NCI-H146 treated with DMSO at 0.1 percent for 48 hours (cell line): ENCODE results near the gene TLE2.
A peak's percentile ranks its signal among the peaks of the same experiment; 100 is the strongest.
"Not testable (repeated sequence)": the region's sequence is repeated elsewhere in the genome, so short reads cannot be mapped to it uniquely, and the experiment has no call there.

ENCODE experiments used
- DNase-seq: peaks from one replicate; lab custom pipeline; 2025; ENCODE audit not compliant: unreplicated experiment; lab: John Stamatoyannopoulos, UW

TLE2 gene

DNA sequence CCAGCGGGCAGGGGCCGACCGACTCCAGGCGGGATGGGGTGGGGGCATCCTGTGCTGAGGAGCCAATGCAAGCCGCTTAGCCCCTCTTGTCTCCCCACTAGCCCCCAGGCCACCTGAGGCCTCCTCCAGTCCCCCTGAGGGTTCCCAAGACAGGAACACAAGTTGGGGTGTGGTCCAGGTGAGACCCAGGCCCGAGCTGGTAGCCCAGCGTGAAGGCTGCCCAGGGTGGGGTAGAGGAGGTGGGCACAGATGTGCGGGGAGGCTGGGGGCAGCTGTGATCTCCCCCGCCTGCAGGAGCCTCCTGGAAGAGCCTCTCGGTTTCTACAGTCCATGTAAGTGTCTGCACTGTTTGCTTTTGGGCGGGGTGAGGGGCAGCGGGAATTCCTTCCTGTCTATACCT lies 41.3 kb downstream of the TLE2 start:
- DNase-seq, result no peak

DNA sequence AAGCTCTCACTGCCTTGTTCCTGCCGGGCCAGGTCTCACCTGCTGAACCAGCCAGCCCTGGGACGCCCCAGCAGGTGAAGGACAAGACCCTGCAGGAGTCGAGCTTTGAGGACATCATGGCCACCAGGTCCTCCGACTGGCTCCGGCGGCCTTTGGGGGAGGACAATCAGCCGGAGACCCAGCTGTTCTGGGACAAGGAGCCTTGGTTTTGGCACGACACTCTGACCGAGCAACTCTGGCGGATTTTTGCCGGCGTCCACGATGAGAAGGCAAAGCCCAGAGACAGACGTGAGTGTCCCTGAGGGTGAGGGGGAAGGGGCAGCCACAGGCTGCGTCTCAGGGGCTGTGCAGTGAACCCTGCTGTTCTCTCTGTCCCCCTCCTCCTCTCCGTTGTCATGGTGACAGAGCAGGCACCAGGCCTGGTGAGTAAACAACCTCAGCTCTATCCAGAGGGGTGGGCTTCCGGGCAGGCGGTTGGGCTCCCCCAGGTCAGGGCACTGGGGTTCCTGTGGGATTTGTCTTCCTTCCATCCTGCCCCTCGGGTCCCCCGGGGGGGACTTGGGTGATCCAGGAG lies 42.0 kb downstream of the TLE2 start:
- DNase-seq, result peak; percentile 20

DNA sequence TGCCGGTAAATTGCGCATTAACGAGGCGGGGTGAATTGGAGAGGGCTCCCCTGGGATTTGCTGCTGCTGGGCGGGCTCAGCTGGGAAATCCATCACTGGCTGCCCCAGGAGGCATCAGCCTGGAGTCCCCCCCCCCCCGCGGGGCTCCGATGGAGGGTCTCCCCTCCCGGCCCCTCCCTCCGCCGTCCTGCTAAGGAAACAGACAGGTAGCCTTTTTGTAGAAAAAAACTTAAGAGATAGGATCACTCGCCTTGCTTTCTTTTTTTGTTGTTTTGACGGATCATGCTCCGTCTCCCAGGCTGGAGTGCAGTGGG lies 44.9 kb downstream of the TLE2 start:
- no peak for DNase-seq

DNA sequence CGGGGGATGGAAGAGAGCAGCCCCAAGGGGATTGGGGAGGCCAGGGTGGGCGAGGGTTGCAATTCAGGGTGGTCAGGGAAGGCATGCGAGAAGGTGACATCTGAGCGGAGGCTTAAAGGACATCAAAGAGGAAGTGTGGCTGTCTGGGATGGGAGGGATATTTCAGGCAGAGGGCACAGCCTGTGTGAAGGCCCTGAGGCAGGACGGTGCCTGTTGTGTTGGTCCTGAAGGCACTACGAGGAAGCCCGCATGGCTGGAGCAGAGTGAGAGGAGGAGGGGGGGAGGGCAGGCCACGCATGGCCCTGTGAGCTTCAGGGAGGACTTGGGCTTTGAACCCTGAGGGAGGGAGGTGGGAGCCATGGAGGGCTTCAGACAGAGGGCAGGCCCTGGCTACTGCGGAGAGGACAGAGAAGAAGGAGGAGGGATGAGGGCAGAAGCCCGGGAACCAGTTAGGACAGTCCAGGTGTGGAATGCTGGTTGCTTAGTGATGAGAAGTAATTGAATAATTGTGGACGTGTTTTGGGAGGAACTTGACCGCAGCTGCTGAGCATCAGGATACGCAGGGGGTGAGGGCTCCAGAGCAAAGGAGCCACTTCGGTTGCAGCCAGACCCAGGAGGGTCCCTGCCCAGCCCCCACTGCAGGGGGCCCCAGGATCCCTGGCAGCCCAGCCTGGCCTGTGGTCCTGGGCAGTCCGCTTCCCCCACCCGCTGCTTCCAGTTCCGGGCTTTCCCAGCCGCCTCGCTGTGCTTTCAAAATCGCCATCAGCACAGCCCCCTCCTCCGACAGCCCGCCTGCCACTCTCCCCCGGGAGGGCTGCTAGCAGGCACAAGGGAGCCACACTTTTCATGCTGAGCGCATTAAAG lies 45.5 kb downstream of the TLE2 start:
- DNase-seq, result peak; percentile 70

DNA sequence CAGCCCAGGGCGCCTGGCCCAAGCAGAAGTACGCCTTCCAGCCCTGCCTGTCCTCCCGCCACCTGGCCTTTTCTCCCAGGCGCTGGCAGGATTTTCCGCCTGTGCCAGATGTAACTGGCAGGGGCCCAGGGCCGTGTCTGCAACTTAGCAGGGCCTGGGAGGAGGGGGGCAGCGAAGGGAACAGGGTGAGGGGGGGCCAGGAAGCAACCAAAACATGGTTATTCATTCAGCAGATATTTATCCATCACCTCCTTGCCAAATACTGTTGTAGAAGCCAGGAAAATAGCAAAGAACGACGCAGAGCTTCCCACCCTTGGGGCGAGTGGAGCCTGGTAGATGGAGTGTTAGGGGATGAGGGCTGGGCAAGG lies 46.1 kb downstream of the TLE2 start:
- DNase-seq, result no peak

DNA sequence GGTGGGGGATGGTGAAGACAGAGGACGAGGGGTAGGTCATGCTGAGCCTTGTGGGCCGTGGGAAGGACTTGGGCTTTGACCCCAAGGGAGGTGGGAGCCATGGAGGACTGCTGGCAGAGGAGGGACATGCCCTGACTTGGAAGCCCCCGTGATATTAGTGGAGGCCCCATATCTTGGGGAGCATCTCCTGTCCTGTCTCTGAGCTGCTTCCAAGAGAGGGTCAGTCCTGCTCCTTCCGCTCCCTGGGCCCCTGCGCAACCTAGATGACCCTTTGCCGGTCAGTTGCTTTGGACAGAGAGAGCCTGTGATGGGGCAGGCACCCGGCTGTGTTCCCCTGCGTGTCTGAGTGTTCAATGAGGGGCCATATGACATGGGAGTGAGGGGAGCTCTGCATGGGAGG lies 46.5 kb downstream of the TLE2 start:
- DNase-seq, result no peak

DNA sequence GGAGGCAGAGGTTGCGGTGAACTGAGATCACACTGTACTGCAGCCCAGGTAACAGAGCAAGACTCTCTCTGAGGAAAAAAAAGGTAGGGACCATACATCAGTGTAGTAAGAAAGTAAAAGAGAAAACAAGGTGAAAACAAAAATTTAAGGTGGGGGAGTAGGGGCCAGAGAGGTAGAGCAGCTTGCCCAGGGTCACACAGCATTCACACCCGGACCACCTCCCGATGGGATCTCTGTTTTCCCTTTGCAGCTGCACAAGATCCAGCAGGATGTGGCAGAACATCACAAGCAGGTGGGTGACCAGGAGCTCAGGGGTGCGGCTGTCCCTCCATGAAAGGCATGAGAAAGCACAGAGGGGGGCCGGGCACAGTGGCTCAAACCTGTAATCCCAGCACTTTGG lies 47.2 kb downstream of the TLE2 start:
- DNase-seq, result no peak

DNA sequence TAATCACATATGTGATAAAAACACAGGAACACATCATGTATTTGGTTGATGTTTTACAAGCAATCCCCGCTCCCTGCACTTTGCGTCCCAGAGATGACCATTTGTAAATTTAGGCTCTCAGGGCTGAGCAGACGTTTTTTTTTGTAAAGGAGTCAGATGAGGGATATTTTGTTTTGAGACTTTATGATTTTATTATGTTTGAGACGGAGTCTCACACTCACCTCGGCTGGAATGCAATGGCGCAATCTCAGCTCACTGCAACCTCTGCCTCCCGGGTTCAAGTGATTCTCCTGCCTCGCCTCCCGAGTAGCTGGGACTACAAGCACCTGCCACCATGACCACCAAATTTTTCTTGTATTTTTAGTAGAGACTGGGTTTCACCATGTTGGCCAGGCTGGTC lies 50.3 kb downstream of the TLE2 start:
- DNase-seq, result no peak

DNA sequence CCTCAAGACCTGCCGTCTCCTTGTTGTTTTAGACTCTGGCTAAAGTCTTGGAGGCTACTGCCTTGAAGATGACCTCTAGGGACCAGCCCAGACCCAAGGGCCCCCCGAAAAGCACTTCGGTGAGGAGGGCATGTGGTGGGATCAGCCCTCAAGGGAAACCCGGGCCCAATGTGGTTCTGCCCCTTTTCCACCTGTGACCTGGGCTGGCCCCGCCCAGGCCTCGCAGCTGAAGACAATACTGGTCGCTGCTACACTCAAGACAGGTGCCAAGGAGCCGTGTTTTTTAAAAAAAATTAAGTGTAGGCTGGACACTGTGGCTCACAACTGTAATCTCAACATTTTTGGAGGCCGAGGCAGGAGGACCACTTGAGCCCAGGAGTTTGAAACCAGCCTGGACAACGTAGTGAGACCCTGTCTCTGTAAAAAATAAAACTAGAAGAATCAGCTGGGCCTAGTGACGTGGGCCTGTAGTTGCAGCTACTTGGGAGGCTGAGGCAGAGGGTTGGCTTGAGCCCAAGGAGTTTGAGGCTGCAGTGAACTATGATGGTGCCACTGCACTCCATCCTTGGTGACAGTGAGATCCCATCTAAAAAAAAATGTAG lies 50.8 kb downstream of the TLE2 start:
- DNase-seq, result no peak

DNA sequence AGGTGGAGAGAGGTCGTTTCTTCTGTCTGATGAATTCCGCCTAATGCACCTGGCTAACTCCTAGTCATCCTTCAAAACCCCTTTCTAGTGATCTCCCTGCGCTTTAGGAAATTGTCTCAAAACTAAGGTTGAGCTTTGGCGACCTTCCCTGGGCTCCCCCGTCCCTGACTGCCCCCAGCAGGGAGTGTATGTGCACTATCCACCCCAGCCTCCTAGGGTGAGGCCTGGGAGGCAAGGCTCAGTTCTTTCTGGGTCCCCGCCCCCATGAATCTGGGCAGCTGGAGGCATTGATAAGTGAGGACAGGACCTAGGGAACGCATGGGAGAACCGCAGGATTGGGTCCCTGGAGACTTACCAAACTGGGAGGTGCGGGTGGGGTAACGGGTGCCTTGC lies 51.3 kb downstream of the TLE2 start:
- DNase-seq, result no peak

DNA sequence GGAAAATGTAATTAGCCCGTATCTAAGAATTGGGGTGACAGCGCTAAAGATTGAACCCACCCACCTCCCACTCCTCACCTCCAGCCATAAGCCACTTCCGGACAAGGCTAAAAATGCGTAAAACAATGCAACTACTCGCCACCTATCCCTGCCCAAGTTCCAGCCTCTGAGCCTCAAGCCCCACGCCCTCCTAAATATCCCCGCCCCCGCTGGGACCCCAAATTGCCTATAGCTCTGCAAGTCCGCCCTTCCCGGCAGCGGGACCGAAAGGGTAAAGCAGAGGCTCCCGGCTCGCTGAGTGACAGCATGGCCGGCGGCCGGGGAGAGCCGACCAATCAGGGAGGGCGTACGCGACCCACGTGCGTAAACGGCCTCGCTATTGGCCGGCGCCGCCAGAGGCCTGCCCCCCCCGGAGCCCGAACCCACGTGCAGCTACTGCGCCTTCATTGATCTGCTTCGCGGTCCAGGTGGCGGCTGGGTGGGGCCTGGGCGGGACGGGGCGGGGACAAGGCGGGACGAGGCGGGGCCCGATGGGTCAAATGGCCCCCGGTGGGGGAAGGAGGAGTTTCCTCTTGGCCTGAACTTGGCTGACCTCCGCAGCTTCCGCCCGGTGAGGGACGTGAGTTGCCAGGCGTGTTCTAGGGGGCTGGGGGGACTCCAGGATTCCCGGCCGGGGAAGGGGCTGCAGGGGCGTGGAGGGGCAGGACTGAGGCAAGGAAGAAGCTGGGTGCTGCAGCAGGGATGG lies 51.9 kb downstream of the TLE2 start, which contains the start of gene TLE6:
TSS of gene TLE6 (plus strand) at position 564 of the 745 bp plus-strand sequence. CDS start 670 bp downstream, outside the sequence.
- DNase-seq, result peak; percentile 74

DNA sequence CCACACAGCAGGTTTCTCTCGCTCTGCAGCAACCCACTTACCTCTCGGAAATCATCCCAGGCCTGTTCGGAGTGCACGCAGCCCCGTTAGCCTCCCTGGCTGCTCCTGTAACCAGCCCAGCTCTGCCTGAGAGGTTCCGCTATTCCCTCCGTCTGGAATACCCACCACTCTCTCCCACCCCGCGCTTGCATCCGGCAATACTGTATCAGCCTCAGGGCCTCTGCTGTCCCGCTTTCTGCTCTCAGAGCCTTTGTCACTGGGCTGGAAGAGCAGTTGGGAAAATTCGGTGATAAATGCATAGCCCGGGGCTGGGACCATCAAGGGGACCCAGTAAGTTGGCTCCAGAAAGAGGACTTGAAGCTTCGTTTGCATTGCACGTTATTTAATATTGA lies 52.5 kb downstream of the TLE2 start:
- DNase-seq, result no peak

DNA sequence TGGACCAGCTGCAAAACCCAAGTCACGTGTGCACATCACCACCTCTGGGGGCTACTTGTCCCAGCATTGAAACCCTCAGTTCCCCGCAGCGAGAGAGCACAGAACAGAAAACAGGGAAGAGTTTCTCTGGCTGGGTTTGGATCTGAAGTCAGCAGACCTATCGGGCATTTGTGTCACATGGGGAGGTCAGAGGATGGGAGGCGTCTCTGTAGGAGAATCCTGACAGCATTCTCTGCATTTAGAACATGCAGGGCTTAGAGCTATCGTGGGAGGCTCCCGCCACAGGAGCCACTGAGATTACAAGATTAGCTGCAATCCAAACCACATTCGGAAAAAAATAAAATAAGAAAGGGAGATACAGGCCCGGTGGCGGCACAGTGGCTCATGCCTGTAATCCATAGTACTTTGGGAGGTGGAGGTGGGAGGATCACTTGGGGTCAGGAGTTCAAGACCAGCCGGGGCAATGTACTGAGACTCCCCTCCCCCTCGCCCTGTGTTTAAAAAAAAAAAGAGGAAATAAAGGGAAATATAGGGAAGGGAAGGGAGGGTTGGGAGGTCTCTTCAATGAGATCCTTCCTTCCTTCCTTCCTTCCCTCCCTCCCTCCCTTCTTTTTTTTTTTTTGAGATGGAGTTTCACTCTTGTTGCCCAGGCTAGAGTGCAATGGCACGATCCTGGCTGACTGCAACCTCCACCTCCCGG lies 54.6 kb downstream of the TLE2 start:
- no peak for DNase-seq

DNA sequence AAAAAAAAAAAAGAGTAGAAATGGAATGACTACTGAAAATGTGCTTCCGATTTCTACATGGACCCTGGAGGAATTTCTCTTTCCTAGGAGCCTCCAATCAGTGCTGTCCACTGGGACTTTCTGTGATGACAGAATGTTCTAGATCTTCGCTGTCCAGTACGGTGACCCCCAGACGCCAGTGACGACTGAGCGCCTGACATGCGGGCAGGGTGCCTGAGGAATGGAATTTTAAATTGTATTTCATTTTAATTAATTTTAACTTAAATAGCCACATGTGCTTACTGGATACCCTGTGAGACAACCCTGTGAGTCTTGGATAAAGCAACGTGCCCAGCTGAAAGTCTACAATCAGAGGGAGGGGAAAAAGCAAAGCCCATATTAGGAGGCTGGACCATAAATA lies 55.9 kb downstream of the TLE2 start:
- no peak for DNase-seq

DNA sequence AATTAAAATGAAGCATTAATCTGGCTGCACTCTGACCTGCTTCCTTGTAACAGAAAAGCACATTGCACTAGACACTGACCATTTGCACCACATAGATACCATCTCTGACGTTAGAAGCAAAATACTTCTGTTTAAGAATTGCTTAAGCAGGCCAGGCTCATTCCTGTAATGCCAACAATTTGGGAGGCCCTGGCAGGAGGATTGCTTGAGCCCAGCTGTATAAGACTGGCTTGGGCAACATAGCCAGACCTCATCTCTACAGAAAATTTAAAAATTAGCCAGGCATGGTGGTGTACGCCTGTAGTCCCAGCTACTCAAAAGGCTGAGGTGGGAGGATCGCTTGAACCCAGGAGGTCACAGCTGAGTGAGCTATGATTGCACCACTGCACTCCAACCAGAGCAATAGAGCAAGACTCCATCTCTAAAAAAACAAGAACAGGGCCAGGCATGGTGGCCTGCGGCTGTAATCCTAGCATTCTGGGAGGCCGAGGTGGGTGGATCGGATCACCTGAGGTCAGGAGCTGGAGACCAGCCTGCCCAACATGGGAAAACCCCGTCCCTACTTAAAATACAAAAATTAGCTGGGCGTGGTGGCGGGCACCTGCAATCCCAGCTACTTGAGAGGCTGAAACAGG lies 58.8 kb downstream of the TLE2 start:
- DNase-seq, result no peak

DNA sequence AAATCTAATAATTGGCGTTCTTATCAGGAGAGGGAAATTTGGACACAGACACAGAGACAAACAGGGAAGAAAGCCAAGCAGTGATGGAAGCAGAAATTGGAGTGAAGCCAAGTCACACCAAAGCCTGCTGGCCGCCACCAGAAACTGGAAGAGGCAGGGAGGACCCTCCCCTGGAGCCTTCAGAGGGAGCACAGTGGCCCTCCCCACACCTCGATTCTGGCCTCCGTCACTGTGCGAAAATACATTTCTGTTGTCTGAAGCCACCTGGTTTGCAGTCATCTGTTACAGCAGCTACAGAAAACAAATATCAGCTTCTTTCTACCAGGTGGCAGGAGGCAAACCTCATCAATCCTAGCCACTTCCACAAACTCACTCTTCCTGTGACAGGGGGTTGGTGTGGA lies 60.0 kb downstream of the TLE2 start:
- DNase-seq, result peak; percentile 51

DNA sequence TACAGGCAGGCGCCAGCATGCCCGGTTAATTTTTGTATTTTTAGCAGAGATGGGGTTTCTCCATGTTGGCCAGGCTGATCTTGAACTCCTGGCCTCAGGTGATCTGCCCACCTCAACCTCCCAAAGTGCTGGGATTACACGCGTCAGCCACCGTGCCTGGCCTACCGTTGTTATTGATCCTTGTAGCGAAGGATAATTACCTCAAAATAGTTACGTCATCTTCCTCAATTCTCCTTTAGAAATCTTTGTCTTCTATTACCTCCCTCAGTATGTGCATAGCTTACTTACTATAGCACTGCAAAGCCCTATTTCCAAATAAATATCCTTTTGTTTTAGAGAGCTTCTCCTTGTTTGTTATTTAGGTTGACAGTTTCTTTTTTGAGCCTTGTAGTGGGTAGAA lies 61.1 kb downstream of the TLE2 start:
- no peak for DNase-seq

DNA sequence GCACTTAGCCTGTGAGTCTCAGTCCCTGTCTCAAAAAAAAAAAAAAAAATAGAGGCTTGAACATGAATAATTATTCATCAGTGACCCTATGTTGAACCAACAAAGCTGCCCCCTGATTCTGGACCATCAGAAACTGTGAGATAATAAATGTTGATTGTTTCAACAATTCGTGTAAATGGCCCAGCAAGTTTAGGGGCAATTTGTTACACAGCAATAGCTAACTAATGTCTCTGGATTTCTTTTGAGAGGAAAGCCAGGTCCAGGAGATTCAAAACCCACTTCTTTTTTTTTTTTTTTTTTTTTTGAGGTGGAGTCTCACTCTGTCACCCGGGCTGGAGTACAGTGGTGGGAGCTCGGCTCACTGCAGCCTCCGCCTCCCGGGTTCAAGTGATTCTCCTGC lies 64.2 kb downstream of the TLE2 start:
- no peak for DNase-seq

DNA sequence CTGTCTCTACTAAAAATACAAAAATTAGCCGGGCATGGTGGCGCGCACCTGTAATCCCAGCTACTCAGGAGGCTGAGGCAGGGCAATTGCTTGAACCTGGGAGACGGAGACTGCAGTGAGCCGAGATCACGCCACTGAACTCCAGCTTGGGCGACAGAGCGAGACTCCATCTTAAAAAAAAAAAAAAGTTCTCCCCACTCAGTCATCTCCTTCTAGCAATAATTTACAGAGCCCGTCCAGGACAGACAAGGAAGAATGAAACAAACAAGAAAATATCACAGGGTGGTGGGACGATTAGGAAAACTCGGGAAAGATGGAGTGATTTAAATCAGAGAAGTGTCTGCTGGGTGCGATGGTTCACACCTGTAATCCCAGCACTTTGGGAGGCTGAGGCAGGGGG lies 65.4 kb downstream of the TLE2 start:
- not testable (repeated sequence) for DNase-seq

DNA sequence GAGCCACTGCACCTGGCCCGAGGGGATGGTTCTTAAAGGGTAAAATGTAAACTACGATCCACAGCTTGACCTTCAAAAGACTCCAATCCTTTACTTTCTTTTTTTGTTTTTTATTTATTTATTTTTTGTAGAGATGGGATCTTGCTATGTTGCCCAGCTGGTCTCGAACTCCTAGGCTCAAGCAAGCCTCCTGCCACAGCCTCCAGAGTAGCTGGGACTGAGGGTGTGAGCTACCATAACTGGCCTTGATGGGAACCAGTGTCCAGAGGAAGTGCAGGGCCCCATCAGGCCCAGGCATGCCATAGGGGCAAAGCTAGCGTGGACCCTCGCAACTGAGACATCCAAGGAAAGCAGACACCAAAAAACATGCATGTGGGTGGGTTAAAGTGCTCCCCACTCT lies 66.0 kb downstream of the TLE2 start:
- DNase-seq, result no peak
